Transverse colon (tissue), 3 donors: ENCODE data around the gene FLT1.

ENCODE experiments used
- EP300 ChIP-seq: sonication (generic); formaldehyde crosslinking; IDR thresholded peaks from one replicate; pipeline ENCODE4 v1.6.1; 2017; ENCODE audit warnings: antibody characterized with exemption, low read depth
- TF ChIP-seq, protein P1 (sequence below), 5 experiments: fragments of 200-600 bp in 3 of 5; fragments of 450-650 bp in 2 of 5; sonication (generic) in 3 of 5; IDR thresholded peaks; 1 replicate in 2 of 5; 2 replicates in 3 of 5; pipeline ENCODE4 v1.5.1; 2016 to 2017; ENCODE audit warnings: antibody characterized with exemption in 5 of 5, inconsistent platforms in 3 of 5, mild to moderate bottlenecking in 2 of 5, moderate library complexity in 1 of 5

DNA sequence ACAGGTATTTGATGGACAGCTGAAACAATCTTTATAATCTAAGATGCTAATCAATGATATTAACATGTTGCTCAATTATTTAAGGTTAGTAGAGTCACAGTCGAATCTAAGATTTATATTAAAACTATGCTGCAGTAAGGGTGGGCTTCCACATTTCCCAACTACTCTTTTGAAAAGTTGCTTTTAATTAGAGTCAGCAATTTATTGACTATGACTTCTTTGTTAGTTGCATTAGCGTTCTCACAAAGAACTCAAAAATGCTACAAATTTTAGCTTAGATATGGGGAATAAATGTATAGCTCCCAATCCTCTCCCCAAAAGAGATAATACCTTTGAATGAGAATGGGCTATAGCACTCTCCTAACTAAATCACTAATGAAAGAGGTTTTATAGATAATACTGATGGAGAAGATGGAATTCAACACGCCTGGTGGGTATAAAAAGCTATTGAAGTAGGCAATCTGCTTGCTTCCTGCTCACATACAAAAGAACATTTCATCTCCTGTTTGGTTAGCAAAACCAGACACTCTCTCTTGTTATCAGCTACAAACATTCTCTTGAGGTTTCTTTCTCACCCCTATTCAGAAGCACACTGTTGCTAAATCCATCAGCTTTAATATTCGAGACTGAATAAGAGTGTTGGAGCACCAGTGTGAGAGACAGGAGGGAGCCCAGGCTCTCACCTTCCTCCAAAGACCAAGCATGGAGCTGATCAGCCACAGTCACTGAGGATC is 2.4 kb upstream of the FLT1 start:
- TF ChIP-seq, protein P1, sequence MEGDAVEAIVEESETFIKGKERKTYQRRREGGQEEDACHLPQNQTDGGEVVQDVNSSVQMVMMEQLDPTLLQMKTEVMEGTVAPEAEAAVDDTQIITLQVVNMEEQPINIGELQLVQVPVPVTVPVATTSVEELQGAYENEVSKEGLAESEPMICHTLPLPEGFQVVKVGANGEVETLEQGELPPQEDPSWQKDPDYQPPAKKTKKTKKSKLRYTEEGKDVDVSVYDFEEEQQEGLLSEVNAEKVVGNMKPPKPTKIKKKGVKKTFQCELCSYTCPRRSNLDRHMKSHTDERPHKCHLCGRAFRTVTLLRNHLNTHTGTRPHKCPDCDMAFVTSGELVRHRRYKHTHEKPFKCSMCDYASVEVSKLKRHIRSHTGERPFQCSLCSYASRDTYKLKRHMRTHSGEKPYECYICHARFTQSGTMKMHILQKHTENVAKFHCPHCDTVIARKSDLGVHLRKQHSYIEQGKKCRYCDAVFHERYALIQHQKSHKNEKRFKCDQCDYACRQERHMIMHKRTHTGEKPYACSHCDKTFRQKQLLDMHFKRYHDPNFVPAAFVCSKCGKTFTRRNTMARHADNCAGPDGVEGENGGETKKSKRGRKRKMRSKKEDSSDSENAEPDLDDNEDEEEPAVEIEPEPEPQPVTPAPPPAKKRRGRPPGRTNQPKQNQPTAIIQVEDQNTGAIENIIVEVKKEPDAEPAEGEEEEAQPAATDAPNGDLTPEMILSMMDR (IDR thresholded peaks at IDR 0.05) = no peak
- TF ChIP-seq EP300 = no peak
